ENCODE measurements around the gene MCTP2.

The MCTP2 gene

GRCh38 chr15:94324835-94325767, 93.7 kb downstream of the MCTP2 start:
- Histone ChIP-seq H3K4me3 (ENCODE audit: low read length in 2 of 2) (no peak overlapping the region), H3K4me1 (ENCODE audit: control insufficient read depth, insufficient read depth, low read length) (peaks cover 3% of the 10 kb centered on the region)

GRCh38 chr15:94327356-94327936, 96.1 kb downstream of the MCTP2 start:
- no peak overlapping the region for H3K9ac ChIP-seq (ENCODE audit: low read length in 2 of 2)
- no peak overlapping the region for H3K4me3 ChIP-seq (ENCODE audit: low read length in 2 of 2)
- H3K4me1 ChIP-seq (ENCODE audit: control insufficient read depth, insufficient read depth, low read length), result peaks cover 3% of the 10 kb centered on the region
- H3K27ac ChIP-seq (ENCODE audit: low read length), result no peak overlapping the region
- H3K27me3 ChIP-seq (ENCODE audit: control insufficient read depth in 1 of 2, insufficient read depth in 2 of 2, low read length in 2 of 2), result no peaks in the 10 kb centered on the region
- H3K9me3 ChIP-seq (ENCODE audit: control insufficient read depth in 2 of 2, low read length in 2 of 2), result no peaks in the 10 kb centered on the region
- no peaks in the 10 kb centered on the region for H3K36me3 ChIP-seq (ENCODE audit: control insufficient read depth in 2 of 2, insufficient read depth in 2 of 2, low read length in 2 of 2)

More at GRCh38 chr15:94324835-94325767, 93.7 kb downstream of the MCTP2 start:
- no peaks in the 10 kb centered on the region for H3K36me3 ChIP-seq (ENCODE audit: control insufficient read depth in 2 of 2, insufficient read depth in 2 of 2, low read length in 2 of 2)
- H3K9me3 ChIP-seq (ENCODE audit: control insufficient read depth in 2 of 2, low read length in 2 of 2), result no peaks in the 10 kb centered on the region
- H3K27ac ChIP-seq (ENCODE audit: low read length), result no peak overlapping the region
- H3K9ac ChIP-seq (ENCODE audit: low read length in 2 of 2), result no peak overlapping the region
- no peaks in the 10 kb centered on the region for H3K27me3 ChIP-seq (ENCODE audit: control insufficient read depth in 1 of 2, insufficient read depth in 2 of 2, low read length in 2 of 2)

GRCh38 chr15:94331731-94332130, 100.4 kb downstream of the MCTP2 start:
- H3K36me3 ChIP-seq (ENCODE audit: control insufficient read depth in 2 of 2, insufficient read depth in 2 of 2, low read length in 2 of 2), result no peaks in the 10 kb centered on the region
- H3K9me3 ChIP-seq (ENCODE audit: control insufficient read depth in 2 of 2, low read length in 2 of 2), result no peaks in the 10 kb centered on the region
- no peak overlapping the region for H3K9ac ChIP-seq (ENCODE audit: low read length in 2 of 2)
- no peak overlapping the region for H3K4me3 ChIP-seq (ENCODE audit: low read length in 2 of 2)
- no peaks in the 10 kb centered on the region for H3K27me3 ChIP-seq (ENCODE audit: control insufficient read depth in 1 of 2, insufficient read depth in 2 of 2, low read length in 2 of 2)
- no peak overlapping the region for H3K27ac ChIP-seq (ENCODE audit: low read length)
- H3K4me1 ChIP-seq (ENCODE audit: control insufficient read depth, insufficient read depth, low read length), result no peaks in the 10 kb centered on the region

- Histone ChIP-seq H3K9me3 (ENCODE audit: control insufficient read depth in 2 of 2, low read length in 2 of 2) (no peaks in the 10 kb centered on the region), H3K27me3 (ENCODE audit: control insufficient read depth in 1 of 2, insufficient read depth in 2 of 2, low read length in 2 of 2) (no peaks in the 10 kb centered on the region), H3K36me3 (ENCODE audit: control insufficient read depth in 2 of 2, insufficient read depth in 2 of 2, low read length in 2 of 2) (no peaks in the 10 kb centered on the region), H3K27ac (ENCODE audit: low read length) (no peak overlapping the region), H3K9ac (ENCODE audit: low read length in 2 of 2) (no peak overlapping the region), H3K4me1 (ENCODE audit: control insufficient read depth, insufficient read depth, low read length) (no peaks in the 10 kb centered on the region), H3K4me3 (ENCODE audit: low read length in 2 of 2) (no peak overlapping the region)
Measured at GRCh38 chr15:94335616-94336015, 104.3 kb downstream of the MCTP2 start.

GRCh38 chr15:94336817-94337467, 105.6 kb downstream of the MCTP2 start:
- no peaks in the 10 kb centered on the region for H3K36me3 ChIP-seq (ENCODE audit: control insufficient read depth in 2 of 2, insufficient read depth in 2 of 2, low read length in 2 of 2)
- H3K9ac ChIP-seq (ENCODE audit: low read length in 2 of 2), result no peak overlapping the region
- H3K9me3 ChIP-seq (ENCODE audit: control insufficient read depth in 2 of 2, low read length in 2 of 2), result no peaks in the 10 kb centered on the region
- H3K4me3 ChIP-seq (ENCODE audit: low read length in 2 of 2), result no peak overlapping the region
- H3K27me3 ChIP-seq (ENCODE audit: control insufficient read depth in 1 of 2, insufficient read depth in 2 of 2, low read length in 2 of 2), result no peaks in the 10 kb centered on the region
- no peaks in the 10 kb centered on the region for H3K4me1 ChIP-seq (ENCODE audit: control insufficient read depth, insufficient read depth, low read length)
- H3K27ac ChIP-seq (ENCODE audit: low read length), result no peak overlapping the region

DNA sequence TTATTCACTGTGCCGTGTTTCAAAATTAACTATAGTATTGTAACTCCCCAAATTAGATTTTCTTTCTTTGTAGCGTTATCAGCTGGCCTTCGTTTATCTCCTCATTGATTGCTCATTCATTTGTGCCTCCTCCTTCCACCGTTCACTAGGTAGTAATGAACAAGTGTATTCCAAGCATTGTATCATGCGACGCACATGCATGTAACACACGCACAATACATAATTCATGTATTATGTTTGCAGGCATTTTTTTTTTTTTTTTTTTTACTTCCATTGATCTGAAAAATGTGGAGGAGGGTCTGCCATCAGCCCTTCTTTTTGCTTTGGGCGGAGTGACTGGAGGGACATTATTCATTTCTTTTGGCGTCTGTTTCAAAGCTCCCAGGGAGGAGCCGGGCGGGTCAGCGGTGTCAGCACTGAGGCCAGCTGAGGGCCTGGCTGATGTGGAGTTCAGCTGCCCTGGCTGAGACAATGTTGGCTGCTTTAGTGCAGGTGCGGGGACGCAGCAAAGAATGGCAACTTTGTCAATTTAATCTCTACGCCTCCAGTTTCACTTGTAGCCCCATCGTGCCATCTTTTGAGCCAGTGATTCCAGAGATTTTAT, 107.0 kb downstream of the MCTP2 start:
- Histone ChIP-seq H3K9me3 (ENCODE audit: control insufficient read depth in 2 of 2, low read length in 2 of 2) (no peaks in the 10 kb centered on the region), H3K4me1 (ENCODE audit: control insufficient read depth, insufficient read depth, low read length) (no peaks in the 10 kb centered on the region), H3K9ac (ENCODE audit: low read length in 2 of 2) (no peak overlapping the region), H3K36me3 (ENCODE audit: control insufficient read depth in 2 of 2, insufficient read depth in 2 of 2, low read length in 2 of 2) (no peaks in the 10 kb centered on the region), H3K27me3 (ENCODE audit: control insufficient read depth in 1 of 2, insufficient read depth in 2 of 2, low read length in 2 of 2) (no peaks in the 10 kb centered on the region), H3K27ac (ENCODE audit: low read length) (no peak overlapping the region), H3K4me3 (ENCODE audit: low read length in 2 of 2) (no peak overlapping the region)

- Histone ChIP-seq H3K4me1 (ENCODE audit: control insufficient read depth, insufficient read depth, low read length) (no peaks in the 10 kb centered on the region), H3K4me3 (ENCODE audit: low read length in 2 of 2) (no peak overlapping the region), H3K27ac (ENCODE audit: low read length) (no peak overlapping the region), H3K27me3 (ENCODE audit: control insufficient read depth in 1 of 2, insufficient read depth in 2 of 2, low read length in 2 of 2) (no peaks in the 10 kb centered on the region), H3K36me3 (ENCODE audit: control insufficient read depth in 2 of 2, insufficient read depth in 2 of 2, low read length in 2 of 2) (no peaks in the 10 kb centered on the region), H3K9me3 (ENCODE audit: control insufficient read depth in 2 of 2, low read length in 2 of 2) (no peaks in the 10 kb centered on the region), H3K9ac (ENCODE audit: low read length in 2 of 2) (no peak overlapping the region)
Measured at GRCh38 chr15:94346282-94346681, 114.9 kb downstream of the MCTP2 start.

DNA sequence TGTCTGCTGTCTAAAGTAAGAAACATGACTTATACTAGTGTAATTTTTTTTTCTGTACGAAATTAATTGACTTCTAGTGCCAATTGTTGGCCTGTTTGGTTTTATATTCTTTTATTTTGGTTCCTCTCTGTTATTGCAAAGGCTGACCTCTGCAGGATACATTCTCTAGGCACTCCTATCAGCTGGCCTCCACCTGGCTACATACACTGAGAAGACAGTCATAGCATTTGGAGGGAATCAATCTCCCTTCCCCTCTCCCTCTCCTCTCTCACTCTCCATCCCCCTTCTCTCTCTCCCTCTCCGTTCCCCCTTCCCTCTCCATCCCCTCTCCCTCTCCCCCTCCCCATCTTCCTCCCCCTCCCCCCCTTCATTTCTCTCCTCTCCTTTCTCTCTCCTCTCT, 116.7 kb downstream of the MCTP2 start:
- Histone ChIP-seq H3K4me1 (ENCODE audit: control insufficient read depth, insufficient read depth, low read length) (no peaks in the 10 kb centered on the region), H3K4me3 (ENCODE audit: low read length in 2 of 2) (no peak overlapping the region), H3K27me3 (ENCODE audit: control insufficient read depth in 1 of 2, insufficient read depth in 2 of 2, low read length in 2 of 2) (no peaks in the 10 kb centered on the region), H3K36me3 (ENCODE audit: control insufficient read depth in 2 of 2, insufficient read depth in 2 of 2, low read length in 2 of 2) (no peaks in the 10 kb centered on the region), H3K27ac (ENCODE audit: low read length) (no peak overlapping the region), H3K9me3 (ENCODE audit: control insufficient read depth in 2 of 2, low read length in 2 of 2) (no peaks in the 10 kb centered on the region), H3K9ac (ENCODE audit: low read length in 2 of 2) (no peak overlapping the region)

- Histone ChIP-seq H3K4me1 (ENCODE audit: control insufficient read depth, insufficient read depth, low read length) (no peaks in the 10 kb centered on the region), H3K27ac (ENCODE audit: low read length) (no peak overlapping the region), H3K4me3 (ENCODE audit: low read length in 2 of 2) (no peak overlapping the region), H3K36me3 (ENCODE audit: control insufficient read depth in 2 of 2, insufficient read depth in 2 of 2, low read length in 2 of 2) (no peaks in the 10 kb centered on the region), H3K9me3 (ENCODE audit: control insufficient read depth in 2 of 2, low read length in 2 of 2) (no peaks in the 10 kb centered on the region), H3K27me3 (ENCODE audit: control insufficient read depth in 1 of 2, insufficient read depth in 2 of 2, low read length in 2 of 2) (no peaks in the 10 kb centered on the region), H3K9ac (ENCODE audit: low read length in 2 of 2) (no peak overlapping the region)
Measured at GRCh38 chr15:94351031-94351535, 119.7 kb downstream of the MCTP2 start.

DNA sequence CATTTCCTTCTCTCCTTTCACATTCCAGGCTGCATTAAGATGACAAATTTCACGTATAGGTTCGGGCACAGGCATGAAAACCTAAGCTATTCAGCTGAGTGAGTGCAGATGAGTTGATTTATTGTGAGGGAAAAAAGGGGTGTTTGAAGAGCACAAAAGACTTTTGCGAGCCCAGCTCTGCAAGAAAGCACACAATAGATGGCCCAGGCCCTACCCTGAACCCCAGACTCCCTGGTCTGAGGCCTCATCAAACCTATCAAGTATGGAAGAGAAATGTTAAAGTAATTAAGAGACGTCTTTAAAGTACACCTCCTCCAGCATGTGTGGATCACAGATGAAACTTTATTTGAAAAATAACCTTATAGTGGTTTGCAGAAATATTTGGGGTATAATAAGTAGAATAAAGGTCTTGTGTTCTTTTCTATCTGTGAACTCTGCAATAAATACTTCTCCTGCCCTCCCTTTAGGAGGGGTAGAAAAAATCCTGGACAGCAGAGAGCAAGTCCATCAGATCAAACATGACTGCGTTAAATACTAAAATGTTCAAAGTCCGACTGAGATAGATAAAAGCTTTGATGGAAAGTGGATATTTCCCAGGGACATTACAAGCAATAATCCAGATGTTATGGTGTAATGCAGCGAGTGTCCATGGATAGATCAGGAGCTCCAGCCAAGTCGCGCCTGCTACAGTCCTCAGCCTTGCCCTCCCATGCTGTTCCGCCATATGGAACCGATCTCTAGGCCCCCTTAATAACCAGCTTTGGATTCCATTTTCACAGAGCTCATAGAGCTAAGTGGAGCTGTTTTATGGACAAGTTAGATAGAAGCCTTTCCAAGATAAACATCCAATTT, 121.5 kb downstream of the MCTP2 start:
- Histone ChIP-seq H3K36me3 (ENCODE audit: control insufficient read depth in 2 of 2, insufficient read depth in 2 of 2, low read length in 2 of 2) (no peaks in the 10 kb centered on the region), H3K9me3 (ENCODE audit: control insufficient read depth in 2 of 2, low read length in 2 of 2) (no peaks in the 10 kb centered on the region), H3K4me1 (ENCODE audit: control insufficient read depth, insufficient read depth, low read length) (no peaks in the 10 kb centered on the region), H3K27me3 (ENCODE audit: control insufficient read depth in 1 of 2, insufficient read depth in 2 of 2, low read length in 2 of 2) (no peaks in the 10 kb centered on the region), H3K9ac (ENCODE audit: low read length in 2 of 2) (no peak overlapping the region), H3K4me3 (ENCODE audit: low read length in 2 of 2) (no peak overlapping the region), H3K27ac (ENCODE audit: low read length) (no peak overlapping the region)
